GM10847 (cell line): ENCODE results near the gene PCDHGC4.

Experiments
- POLR2A ChIP-seq: IDR thresholded peaks from 2 replicates; pipeline ENCODE4 v1.6.1; 2011; ENCODE audit not compliant: insufficient read length; ENCODE audit errors: extremely low read depth

Gene PCDHGC4

DNA sequence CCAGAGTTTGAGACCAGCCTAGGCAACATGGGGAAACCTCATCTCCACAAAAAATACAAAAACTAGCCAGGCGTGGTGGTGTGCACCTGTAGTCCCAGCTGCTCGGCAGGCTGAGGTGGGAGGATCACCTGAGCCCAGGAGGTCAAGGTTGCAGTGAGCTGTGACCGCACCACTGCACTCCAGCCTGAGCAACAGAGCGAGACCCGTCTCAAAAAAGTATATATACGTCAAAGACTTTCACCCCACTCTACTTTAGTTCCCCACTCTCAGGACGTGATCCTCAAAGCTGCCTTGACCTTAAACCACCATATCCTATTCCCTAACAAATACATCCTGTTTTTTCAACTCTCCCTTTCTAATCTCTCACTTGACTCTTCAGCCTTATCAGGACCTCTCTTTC, 45.0 kb downstream of the PCDHGC4 start:
- no peak for TF ChIP-seq POLR2A

DNA sequence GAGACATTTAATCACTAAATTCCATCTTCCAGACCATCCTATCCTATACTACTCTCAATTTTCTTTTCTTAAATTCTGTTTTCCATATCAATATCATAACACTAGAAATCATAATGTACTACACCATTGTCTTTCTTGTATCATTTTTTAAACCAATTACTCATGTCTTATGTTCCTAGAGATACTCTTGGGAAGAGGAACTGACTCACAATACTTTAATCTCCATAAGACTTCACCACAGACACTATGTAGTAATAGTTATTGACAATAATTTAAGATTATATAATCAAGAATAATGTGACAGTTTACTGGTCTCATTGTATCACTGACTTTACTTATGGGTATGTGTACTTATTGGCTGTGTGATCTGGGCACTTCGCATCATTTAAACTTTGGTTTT, 47.9 kb downstream of the PCDHGC4 start:
- TF ChIP-seq POLR2A: no peak

- TF ChIP-seq POLR2A: no peak
Observed at GRCh38 chr5:141533897-141534296, 49.1 kb downstream of the PCDHGC4 start.

- no peak for TF ChIP-seq POLR2A
Observed at GRCh38 chr5:141534492-141535213, 49.8 kb downstream of the PCDHGC4 start.
